Measurements from ENCODE around the gene ALPI.
"Not testable (repeated sequence)": the region's sequence is repeated elsewhere in the genome, so short reads cannot be mapped to it uniquely, and the experiment has no call there.

The ALPI gene

DNA sequence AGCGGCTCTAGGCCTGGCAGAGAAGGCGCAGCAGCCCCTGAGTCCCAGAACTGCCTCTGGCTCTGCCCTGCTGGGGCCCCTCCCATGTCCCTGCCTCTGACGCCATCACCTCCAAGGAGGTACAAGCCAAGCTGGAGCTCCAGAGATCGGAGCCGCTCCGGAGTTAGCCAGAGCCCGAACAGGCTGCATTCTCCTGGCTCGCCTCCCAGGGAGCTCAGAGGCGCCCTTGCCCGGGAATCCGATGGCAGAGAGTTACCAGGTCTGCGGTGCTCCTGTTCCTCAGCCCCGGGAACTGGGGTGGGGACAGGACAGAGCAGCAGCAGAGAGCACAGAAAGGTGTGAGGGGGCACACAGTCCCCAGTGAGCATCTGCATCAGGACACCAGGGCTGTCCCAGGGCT is 12.9 kb upstream of the ALPI start:
- DNase-seq (ENCODE audit: low read depth) = not testable (repeated sequence)

DNA sequence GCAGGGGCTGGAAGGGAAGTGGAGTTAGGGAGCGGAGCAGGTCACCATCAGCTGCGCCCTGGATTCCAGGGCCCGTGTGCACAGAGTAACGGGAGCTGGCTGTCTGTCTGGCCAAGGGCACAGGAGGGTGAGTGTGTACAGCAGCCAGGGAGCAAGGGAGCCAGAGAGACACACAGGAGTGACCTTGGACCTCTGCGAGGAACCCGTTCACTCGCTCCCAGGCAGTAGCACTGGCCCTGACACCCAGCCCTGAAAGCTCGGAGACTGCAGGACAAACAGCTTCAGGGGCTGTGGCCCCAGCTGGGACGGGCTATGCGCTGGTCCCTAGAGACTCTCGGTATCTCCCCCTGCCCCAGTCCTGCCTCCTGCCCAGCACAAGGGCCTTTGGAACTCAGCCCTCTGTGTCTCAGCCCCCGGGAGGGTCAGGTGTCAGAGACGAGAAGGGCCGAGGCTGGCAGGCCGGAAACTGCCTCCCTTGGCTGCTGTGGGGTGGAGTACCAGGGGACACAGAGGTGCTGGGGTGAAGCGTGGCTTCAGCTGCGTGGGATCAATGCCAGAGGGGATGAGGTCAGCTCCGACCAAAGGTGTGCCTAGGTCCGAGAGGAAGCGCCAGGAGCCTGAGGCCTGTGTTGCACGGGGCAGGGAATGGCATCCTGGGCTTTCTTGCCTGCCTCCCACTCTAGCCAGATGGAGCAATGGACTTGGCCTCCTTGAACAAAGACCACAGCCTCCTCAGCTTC is 12.1 kb upstream of the ALPI start:
- not testable (repeated sequence) for DNase-seq (ENCODE audit: low read depth)

DNA sequence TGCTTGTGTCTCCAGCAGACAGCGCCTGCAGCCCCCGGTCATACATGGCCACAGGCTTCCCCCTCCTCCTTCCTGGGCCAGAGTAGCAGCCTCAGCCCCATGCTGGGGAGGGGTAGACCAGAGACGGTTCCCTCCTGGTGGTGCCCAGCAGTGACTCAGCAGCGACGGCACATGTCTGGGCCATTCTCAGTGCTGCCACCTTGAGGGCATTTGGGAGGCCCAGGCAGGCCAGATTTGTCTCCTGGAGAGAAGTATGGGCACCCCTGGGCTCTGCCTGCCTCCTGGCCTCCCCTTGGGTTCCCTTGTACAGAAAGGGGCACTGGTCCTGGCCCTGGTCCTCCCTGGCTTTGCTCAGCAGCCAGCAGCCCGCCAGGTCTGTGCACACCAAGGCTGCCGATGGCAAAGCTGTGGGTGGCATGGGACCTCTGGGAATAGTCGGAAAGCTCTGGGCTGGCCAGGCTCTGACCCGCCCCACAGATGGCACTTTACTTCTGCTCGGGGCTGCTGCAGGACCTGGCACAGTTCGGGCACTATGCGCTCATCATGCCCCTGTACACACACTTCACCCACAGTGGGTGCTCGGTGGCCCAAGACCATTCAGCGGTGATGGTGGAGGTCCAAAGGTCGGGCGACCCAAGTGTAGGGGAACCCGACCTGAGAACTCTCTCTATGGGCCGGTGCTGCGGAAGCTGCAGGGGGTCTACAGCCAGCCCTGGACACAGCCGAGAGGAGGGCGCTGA is 11.4 kb upstream of the ALPI start:
- peak; percentile 40 for DNase-seq (ENCODE audit: low read depth)

DNA sequence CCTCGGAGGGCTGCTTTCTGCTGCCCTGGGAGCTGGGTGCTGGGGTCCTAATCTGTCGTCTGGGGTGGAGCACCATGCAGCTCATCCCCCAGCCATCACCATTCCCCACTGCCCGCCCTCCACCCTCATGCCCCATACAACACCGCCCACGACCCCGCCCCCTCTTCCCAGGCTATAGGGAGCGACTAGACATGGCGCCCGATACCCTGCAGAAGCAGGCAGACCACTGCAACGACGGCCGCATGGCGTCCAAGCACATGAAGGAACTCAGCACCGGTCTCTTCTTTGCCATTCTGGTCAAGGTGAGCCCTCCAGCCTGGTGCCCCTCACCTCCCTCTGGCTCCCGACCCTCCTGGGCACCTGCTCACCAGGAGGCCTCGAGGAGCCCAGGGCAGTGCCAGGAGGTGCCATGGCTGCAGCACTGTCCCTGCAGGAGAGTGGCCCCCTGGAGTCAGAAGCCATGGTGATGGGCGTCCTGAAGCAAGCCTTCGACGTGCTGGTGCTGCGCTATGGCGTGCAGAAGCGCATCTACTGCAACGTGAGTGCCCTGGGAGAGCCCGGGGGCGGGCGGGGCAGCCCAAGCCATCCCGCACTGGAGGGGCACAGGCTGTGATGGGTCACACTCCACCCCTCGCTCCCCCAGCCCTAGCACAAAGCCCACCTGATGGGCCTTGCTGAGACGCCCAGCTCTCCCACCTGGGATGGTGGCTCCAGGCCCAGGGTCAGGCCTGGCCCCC is 10.6 kb upstream of the ALPI start:
- DNase-seq (ENCODE audit: low read depth) = not testable (repeated sequence)

DNA sequence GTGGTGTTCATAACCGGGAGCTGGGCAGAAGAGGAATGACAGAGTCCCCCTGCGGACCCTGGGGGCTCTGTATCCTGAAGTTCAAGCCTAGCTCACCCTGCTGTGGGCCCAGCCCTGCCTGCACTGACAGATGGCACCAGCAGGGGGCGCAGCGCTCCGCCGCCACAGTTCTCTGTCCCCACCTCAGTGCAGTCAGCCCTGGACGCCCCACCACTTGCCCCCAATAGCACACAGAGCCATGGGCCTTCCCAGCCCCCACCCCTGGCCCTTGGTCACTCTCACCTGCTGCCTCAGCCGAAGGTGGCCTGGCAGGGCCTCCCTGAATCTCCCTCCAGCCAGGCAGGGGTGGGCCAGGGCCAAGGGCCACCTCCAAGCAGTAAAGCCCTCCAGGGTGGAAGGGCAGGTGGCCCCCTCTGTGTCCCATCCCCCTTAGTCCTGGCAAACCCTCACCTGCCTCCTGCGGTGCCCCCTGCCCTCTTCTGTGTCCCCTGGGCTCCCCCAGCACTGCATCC is 9.6 kb upstream of the ALPI start:
- not testable (repeated sequence) for DNase-seq (ENCODE audit: low read depth)

DNA sequence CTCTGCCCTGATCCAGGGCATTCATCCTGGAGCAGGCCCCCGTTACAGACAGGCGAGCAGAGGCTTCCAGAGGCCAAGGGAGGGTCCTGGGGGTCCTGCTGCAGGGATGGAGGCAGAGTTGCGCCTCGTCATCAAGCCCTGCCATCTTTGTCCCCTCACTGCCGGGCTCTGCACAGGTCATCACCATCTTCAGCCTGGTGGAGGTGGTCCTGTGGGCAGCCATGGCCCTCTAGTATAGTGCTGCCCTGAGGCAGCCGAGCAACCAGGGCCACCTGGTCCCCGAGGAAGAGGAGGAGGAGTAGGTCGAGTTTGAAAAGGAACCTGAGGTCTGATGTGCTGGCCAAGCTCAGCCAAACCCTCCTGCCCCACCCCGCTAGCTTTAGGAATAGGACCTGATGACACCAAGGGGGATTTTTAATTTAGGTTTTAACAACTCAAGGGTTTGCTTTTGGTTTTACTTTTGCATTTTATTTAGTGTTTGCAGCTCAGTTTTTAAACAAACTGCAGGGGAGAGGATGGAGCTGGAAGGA is 8.8 kb upstream of the ALPI start:
- no peak for DNase-seq (ENCODE audit: low read depth)

DNA sequence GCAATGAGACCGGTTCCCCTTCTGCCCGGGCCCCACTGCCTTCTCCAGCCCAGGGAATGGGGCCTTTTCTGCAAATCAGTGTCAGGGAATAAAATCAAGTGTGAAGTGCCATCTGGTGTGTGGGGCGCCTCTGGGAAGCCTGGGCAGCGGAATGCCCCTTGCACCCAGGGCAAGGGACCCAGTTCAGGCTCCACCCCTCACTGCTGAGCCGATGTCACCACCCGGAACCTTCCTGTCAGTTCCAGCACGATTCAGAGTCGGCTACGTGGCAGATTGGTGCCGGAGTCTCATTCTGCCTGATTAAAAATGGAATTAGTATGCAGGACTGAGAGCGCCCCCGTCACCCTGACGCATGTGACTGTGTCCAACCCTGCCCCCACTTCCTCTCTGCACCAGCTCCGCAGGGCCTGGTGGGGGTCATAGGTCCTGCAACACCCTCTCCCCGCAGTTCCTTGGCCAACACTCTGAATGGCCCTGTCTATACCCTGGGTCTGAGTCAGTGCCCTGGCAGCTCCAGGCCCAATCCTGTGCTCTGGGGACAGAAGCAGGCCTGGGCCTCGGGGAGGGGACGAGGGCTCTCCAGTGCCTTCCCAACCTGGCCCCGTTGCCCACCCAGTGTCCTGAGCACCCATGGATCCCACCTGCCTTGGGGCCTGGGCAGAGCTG is 8.2 kb upstream of the ALPI start:
- DNase-seq (ENCODE audit: low read depth) = no peak

DNA sequence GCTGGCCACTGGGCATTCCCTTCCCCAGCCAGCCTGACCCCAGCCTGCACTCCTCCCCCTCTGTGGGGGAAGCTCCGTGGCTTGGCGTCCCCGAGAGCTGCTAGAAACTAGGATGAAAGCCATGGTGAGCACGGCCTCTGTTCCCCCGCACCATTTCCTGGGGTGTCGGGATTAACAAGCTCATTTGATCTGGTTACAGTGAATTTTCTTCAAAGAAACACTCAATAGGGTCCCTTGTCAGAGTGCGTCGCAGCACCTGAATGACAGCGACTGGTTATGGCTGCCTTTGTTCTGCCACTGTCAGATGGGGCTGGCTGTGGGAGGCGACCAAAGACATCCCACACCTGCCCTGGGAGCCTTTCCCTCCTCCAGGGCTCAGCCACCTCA is 7.7 kb upstream of the ALPI start:
- DNase-seq (ENCODE audit: low read depth) = no peak

DNA sequence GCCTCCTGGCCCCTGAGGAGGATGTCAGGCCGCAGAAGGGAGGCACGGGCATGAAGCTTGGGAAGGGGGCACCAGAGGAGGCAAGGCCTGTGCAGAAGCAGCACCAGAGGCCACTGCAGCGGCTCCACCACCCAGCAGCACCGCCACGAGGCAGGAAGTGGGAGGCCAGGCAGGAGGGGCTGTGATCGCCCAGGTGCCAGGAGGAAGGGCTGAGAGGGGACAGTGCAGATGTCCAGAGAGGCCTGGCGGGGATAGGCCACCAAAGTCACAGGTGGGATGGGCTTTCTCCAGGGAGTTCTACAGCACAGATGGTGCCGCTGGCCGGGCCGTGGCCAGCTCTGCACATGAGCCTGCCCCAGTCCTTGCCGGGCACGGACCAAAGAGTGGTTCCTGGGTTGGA is 6.0 kb upstream of the ALPI start:
- DNase-seq (ENCODE audit: low read depth) = no peak

DNA sequence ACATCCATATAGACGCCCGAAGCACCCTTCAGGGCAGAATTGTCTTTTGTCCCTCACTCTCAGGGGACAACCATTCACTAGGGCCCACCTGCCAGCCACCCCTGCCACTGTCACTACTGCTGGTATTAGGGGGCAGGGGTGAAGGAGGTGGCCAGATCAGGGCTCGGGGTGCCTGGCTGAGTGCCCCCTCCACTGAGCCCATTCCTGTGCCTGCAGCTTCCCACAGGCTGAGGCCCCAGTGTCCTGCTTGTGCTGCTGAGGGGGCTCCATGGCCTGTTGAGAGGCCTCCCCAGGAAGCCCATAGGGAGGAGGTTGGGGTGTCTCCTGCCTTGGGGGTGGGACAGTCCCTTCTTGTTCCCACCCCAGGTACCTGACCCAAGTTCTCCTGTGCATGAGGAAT is 4.3 kb upstream of the ALPI start:
- DNase-seq (ENCODE audit: low read depth) = not testable (repeated sequence)

DNA sequence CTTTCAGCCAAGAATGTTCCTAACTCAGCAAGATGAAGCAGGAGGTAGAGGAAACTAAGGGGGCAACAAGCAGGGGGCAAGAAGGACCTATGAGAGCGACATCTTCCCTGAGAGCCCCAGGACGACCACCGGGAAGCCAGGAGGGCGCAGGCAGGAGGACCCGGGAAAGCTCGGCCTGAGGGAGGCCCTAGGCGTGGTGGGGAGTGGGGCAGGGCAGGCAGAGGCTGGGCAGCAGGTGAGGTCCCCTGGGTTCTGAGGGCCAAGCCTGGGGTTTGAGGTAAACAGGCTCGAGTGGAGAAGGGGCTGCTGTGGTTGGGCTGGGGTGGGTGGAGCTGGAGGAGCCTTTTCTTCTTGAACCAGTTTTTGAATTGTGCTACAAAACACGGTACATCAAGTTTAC is 1.3 kb upstream of the ALPI start:
- no peak for DNase-seq (ENCODE audit: low read depth)

DNA sequence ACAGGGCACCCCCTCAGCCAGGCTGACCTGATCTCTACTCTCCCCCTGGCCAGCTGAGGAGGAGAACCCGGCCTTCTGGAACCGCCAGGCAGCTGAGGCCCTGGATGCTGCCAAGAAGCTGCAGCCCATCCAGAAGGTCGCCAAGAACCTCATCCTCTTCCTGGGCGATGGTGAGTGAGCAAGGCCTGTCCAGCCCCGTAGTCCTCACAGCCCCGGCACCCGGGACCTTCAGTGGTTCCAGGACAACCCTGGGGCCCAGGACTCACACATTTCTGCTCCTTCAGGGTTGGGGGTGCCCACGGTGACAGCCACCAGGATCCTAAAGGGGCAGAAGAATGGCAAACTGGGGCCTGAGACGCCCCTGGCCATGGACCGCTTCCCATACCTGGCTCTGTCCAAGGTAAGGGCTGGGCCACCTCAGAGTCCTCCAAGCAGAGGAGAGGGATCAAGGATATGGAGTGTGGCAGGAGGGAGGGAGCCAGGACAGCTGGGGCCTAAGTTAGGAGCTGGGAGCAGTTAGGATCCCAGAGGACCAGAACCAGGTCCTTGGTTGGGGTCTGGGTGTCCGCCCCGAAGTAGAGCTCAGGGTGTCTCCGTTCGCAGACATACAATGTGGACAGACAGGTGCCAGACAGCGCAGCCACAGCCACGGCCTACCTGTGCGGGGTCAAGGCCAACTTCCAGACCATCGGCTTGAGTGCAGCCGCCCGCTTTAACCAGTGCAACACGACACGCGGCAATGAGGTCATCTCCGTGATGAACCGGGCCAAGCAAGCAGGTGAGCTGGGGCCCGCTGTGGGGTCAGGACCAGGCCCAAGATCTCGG is 555 bp downstream of the ALPI start:
- no peak for DNase-seq (ENCODE audit: low read depth)

DNA sequence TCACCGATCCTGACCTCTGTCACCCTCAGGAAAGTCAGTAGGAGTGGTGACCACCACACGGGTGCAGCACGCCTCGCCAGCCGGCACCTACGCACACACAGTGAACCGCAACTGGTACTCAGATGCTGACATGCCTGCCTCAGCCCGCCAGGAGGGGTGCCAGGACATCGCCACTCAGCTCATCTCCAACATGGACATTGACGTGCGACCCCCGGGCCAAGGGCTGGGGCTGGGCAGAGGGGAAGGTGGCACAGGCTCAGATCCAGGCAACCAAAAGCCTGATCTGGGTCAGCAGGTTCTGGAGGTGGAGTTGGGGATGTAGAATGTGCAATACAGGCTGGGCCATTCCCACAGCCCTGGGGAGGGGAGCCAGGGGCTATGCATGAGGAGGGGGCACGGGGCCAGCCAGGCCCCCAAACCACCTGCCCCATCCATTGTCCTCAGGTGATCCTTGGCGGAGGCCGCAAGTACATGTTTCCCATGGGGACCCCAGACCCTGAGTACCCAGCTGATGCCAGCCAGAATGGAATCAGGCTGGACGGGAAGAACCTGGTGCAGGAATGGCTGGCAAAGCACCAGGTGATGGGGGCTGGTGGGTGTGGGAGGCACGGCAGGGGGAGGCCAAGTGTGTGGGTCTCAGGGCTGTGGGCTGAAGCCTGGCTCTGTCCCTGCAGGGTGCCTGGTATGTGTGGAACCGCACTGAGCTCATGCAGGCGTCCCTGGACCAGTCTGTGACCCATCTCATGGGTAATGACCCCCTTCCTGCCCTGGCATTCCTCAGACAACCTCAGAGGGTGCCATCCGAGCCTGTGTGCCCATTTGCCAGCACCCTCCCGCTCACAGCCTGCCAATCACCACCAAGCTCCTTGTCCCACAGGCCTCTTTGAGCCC is 1.4 kb downstream of the ALPI start:
- no peak for DNase-seq (ENCODE audit: low read depth)

DNA sequence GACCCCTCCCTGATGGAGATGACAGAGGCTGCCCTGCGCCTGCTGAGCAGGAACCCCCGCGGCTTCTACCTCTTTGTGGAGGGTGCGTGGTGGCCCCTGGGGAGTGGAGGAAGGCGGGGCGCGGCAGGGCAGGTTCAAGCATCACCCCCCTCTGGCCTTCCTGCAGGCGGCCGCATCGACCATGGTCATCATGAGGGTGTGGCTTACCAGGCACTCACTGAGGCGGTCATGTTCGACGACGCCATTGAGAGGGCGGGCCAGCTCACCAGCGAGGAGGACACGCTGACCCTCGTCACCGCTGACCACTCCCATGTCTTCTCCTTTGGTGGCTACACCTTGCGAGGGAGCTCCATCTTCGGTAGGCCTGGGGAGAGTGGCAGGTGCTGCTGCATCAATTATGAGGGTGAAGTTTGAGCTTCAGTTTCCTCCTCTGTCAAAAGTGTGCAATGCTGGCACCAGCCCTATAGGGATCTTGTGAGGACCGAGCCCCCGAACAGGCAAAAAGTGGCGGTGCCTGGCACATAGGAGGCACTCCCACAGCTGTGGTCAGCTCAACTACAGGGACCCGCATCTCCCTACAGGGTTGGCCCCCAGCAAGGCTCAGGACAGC is 2.2 kb downstream of the ALPI start:
- no peak for DNase-seq (ENCODE audit: low read depth)

DNA sequence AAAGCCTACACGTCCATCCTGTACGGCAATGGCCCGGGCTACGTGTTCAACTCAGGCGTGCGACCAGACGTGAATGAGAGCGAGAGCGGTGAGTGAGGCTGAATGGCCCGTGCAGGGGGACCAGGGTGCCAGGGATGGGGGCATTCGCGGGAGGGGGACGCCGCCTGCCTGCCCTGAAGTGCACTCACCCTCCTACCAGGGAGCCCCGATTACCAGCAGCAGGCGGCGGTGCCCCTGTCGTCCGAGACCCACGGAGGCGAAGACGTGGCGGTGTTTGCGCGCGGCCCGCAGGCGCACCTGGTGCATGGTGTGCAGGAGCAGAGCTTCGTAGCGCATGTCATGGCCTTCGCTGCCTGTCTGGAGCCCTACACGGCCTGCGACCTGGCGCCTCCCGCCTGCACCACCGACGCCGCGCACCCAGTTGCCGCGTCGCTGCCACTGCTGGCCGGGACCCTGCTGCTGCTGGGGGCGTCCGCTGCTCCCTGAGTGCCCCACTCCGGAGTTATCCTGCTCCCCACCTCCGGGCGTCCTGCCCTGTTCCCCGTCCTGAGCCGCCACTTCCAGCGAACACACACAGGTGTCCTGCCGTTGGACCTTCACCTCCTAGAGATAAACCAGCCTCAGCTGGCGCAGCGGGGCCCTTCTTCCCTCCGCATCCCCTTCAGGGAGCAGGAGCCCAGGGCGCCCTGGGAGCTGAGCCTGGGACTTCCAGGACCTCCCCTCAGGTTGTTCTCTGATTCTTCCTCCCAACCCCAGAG is 2.9 kb downstream of the ALPI start:
- DNase-seq (ENCODE audit: low read depth) = no peak

DNA sequence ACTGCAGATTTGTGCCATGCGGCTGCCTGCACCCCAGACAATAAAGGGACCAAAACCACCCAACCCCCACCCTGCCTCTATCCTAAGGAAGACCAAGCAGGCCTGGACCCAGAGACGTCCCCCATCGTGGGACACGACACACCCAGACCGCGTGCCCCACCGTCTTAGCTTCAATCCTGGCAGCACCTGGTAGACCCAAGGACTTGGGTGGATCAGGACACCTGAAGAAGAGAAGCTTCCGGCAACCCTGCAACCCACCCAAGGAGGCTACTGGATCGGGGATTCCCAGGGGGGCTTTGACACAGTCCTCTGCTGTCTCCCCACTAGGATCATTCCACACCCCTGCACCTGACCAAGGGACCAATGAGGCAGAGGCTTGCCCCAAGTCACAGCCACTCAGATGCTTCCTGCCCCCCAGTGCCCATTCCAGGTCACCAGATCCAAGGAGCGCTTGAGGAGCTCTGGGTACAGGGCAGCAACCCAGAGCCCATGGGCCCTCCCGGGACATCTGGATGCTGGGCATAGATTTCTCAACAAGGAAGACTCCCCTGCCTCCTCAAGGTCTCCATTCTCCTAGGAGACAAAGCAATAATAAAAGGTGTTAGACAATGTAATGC is 3.6 kb downstream of the ALPI start:
- DNase-seq (ENCODE audit: low read depth) = no peak

DNA sequence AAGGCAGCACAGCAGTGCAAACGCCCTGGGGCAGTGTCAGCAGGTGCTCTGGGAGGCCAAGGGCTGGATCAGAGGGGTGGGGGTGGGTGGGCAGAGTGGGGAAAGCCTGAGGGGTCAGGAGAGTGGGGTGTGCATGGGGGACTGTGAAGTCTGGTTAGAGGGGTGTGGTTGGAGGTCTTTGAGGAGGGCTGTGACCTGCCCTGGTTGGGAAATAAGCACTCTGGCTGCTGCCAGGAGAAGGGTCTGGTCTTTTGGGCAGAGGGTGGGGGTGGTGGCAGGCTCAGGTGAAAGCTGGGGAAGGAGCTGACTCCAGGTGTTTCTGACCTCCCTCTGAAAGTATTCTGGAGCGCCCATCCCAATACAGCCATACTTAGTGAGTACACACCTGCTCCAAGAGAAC is 4.2 kb downstream of the ALPI start:
- no peak for DNase-seq (ENCODE audit: low read depth)

Measured in fibroblast of gingiva (primary cell).